HEK293 (cell line): ENCODE results near the gene TLE4.

ENCODE experiments used
- CTCF ChIA-PET: fragments of 350-600 bp; formaldehyde crosslinking; extraction: SDS; loops from one replicate; lab custom pipeline; 2021; ENCODE audit warnings: antibody characterized with exemption; lab: Yijun Ruan, JAX
- POLR2A ChIA-PET: fragments of 300-600 bp; formaldehyde crosslinking; extraction: SDS; loops from one replicate; lab custom pipeline; 2020; ENCODE audit warnings: antibody characterized with exemption, inconsistent platforms; lab: Yijun Ruan, JAX
- H3K27ac ChIP-seq: fragments of 200-500 bp; sonication (Bioruptor generic); 2 replicates; pipeline ENCODE4 v1.5.1; 2014; ENCODE audit warnings: low read depth, low read length, control low read depth, inconsistent platforms; ENCODE audit errors: extremely low read depth
- H3K36me3 ChIP-seq, 2 experiments: fragments of 200-500 bp in 1 of 2; sonication (Bioruptor generic) in 1 of 2; 1 replicate in 1 of 2; 2 replicates in 1 of 2; pipeline ENCODE4 v1.5.1; 2014 to 2017; ENCODE audit warnings: inconsistent platforms in 2 of 2, low read length in 2 of 2; ENCODE audit not compliant: control insufficient read depth in 2 of 2, insufficient read depth in 1 of 2
- H3K4me1 ChIP-seq: fragments of 200-500 bp; sonication (Bioruptor generic); 2 replicates; pipeline ENCODE4 v1.5.1; 2014; ENCODE audit warnings: mild to moderate bottlenecking, low read length, inconsistent platforms; ENCODE audit not compliant: control insufficient read depth, insufficient read depth
- H3K4me3 ChIP-seq: 2 replicates; pipeline ENCODE4 v1.5.1; 2011; ENCODE audit warnings: low read depth, mild to moderate bottlenecking, control low read depth, low read length, moderate library complexity
- H3K9me3 ChIP-seq: fragments of 200-500 bp; sonication (Bioruptor generic); 2 replicates; pipeline ENCODE4 v1.5.1; 2014; ENCODE audit warnings: low read depth, low read length, inconsistent platforms; ENCODE audit not compliant: control insufficient read depth, insufficient read depth
- AEBP2 ChIP-seq: fragments of 450-650 bp; formaldehyde crosslinking; IDR thresholded peaks from 2 replicates; pipeline ENCODE4 v1.5.1; 2016; ENCODE audit warnings: missing biosample characterization, missing genetic modification characterization, borderline replicate concordance
- GLI4 ChIP-seq: fragments of 450-650 bp; formaldehyde crosslinking; IDR thresholded peaks from 2 replicates; pipeline ENCODE4 v1.5.1; 2016; ENCODE audit warnings: missing biosample characterization, missing genetic modification characterization
- HIC1 ChIP-seq: fragments of 450-650 bp; formaldehyde crosslinking; IDR thresholded peaks from 2 replicates; pipeline ENCODE4 v1.5.1; 2016; ENCODE audit warnings: missing biosample characterization, missing genetic modification characterization
- KLF1 ChIP-seq: fragments of 450-650 bp; formaldehyde crosslinking; IDR thresholded peaks from 2 replicates; pipeline ENCODE4 v1.5.1; 2016; ENCODE audit warnings: missing biosample characterization, missing genetic modification characterization
- MYNN ChIP-seq: fragments of 450-650 bp; formaldehyde crosslinking; IDR thresholded peaks from 2 replicates; pipeline ENCODE4 v1.5.1; 2016; ENCODE audit warnings: missing biosample characterization, missing genetic modification characterization, borderline replicate concordance
- REPIN1 ChIP-seq: fragments of 450-650 bp; formaldehyde crosslinking; IDR thresholded peaks from 2 replicates; pipeline ENCODE4 v1.5.1; 2017; ENCODE audit warnings: missing biosample characterization, missing genetic modification characterization, low read depth
- SCRT1 ChIP-seq: fragments of 450-650 bp; formaldehyde crosslinking; IDR thresholded peaks from 2 replicates; pipeline ENCODE4 v1.5.1; 2016; ENCODE audit warnings: missing biosample characterization, missing genetic modification characterization, borderline replicate concordance
- SCRT2 ChIP-seq: fragments of 450-650 bp; formaldehyde crosslinking; IDR thresholded peaks from 2 replicates; pipeline ENCODE4 v1.5.1; 2016; ENCODE audit warnings: missing biosample characterization, missing genetic modification characterization
- SP7 ChIP-seq: fragments of 450-650 bp; formaldehyde crosslinking; IDR thresholded peaks from 2 replicates; pipeline ENCODE4 v1.5.1; 2016; ENCODE audit warnings: missing biosample characterization, missing genetic modification characterization
- TCF7L2 ChIP-seq: IDR thresholded peaks from 2 replicates; pipeline ENCODE4 v1.6.1; 2011; ENCODE audit warnings: low read depth, mild to moderate bottlenecking, inconsistent platforms, low read length, moderate library complexity, borderline replicate concordance
- ZBTB21 ChIP-seq: fragments of 450-650 bp; formaldehyde crosslinking; IDR thresholded peaks from 2 replicates; pipeline ENCODE4 v1.5.1; 2017; ENCODE audit warnings: missing biosample characterization, missing genetic modification characterization
- ZNF10 ChIP-seq: fragments of 450-650 bp; formaldehyde crosslinking; IDR thresholded peaks from 2 replicates; pipeline ENCODE4 v1.5.1; 2017; ENCODE audit warnings: missing biosample characterization, missing genetic modification characterization
- ZNF121 ChIP-seq: fragments of 450-650 bp; formaldehyde crosslinking; IDR thresholded peaks from 2 replicates; pipeline ENCODE4 v1.5.1; 2016; ENCODE audit warnings: missing biosample characterization, missing genetic modification characterization
- ZNF16 ChIP-seq: fragments of 450-650 bp; formaldehyde crosslinking; IDR thresholded peaks from 2 replicates; pipeline ENCODE4 v1.5.1; 2016; ENCODE audit warnings: low read depth, missing biosample characterization, missing genetic modification characterization
- ZNF202 ChIP-seq: fragments of 450-650 bp; formaldehyde crosslinking; IDR thresholded peaks from 2 replicates; pipeline ENCODE4 v1.5.1; 2016; ENCODE audit warnings: missing biosample characterization, missing genetic modification characterization, borderline replicate concordance
- ZNF223 ChIP-seq: fragments of 450-650 bp; formaldehyde crosslinking; IDR thresholded peaks from 2 replicates; pipeline ENCODE4 v1.5.1; 2016; ENCODE audit warnings: missing biosample characterization, missing genetic modification characterization
- ZNF398 ChIP-seq: fragments of 450-650 bp; formaldehyde crosslinking; IDR thresholded peaks from 2 replicates; pipeline ENCODE4 v1.5.1; 2017; ENCODE audit warnings: missing biosample characterization, missing genetic modification characterization
- ZNF514 ChIP-seq: fragments of 450-650 bp; formaldehyde crosslinking; IDR thresholded peaks from 2 replicates; pipeline ENCODE4 v1.5.1; 2016; ENCODE audit warnings: missing biosample characterization, missing genetic modification characterization
- ZNF555 ChIP-seq: fragments of 450-650 bp; formaldehyde crosslinking; conservative IDR thresholded peaks from 2 replicates; pipeline ENCODE4 v1.5.1; 2017; ENCODE audit warnings: missing biosample characterization, mild to moderate bottlenecking, missing genetic modification characterization, inconsistent platforms
- ZNF571 ChIP-seq: fragments of 450-650 bp; formaldehyde crosslinking; IDR thresholded peaks from 2 replicates; pipeline ENCODE4 v1.5.0; 2017; ENCODE audit warnings: missing biosample characterization, missing genetic modification characterization
- ZNF626 ChIP-seq: fragments of 450-650 bp; sonication (Bioruptor Pico); formaldehyde crosslinking; IDR thresholded peaks from 2 replicates; pipeline ENCODE4 v1.5.1; 2018; ENCODE audit warnings: missing biosample characterization, missing genetic modification characterization, inconsistent platforms
- ZNF692 ChIP-seq: fragments of 450-650 bp; formaldehyde crosslinking; IDR thresholded peaks from 2 replicates; pipeline ENCODE4 v1.5.1; 2016; ENCODE audit warnings: missing biosample characterization, missing genetic modification characterization
- ZNF785 ChIP-seq: fragments of 450-650 bp; formaldehyde crosslinking; IDR thresholded peaks from 2 replicates; pipeline ENCODE4 v1.5.1; 2016; ENCODE audit warnings: missing biosample characterization, missing genetic modification characterization
- TF ChIP-seq, protein P1 (sequence below): sonication (generic); formaldehyde crosslinking; IDR thresholded peaks from 2 replicates; pipeline ENCODE4 v1.8.1; 2022; ENCODE audit warnings: mild to moderate bottlenecking, moderate library complexity, missing genetic modification reagents

The TLE4 gene

DNA sequence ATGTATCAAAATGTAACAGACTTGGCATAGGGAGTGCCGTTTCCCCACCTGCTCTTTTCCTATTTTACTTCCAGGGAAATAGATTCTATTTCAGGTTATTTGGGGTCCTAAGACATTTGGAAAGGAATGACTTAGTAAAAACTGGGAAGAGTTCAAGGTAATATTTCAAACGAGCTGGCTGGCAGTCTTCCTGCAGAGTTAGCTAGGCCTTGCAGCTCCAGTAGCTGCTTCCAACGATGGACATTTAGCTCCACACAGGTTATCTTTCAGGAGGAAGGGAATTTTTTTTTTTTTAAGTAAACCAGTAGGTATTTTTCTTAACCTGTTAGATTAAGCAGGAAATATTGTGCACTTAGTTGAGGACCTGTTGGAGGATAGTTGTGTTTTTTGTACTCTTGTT, 45.2 kb downstream of the TLE4 start:
- Histone ChIP-seq H3K4me3 (no peak overlapping the region), H3K36me3 (peaks cover 0 to 38% of the 10 kb centered on the region in 2 experiments; a peak in 1 of 3 replicates), H3K4me1 (no peaks in the 10 kb centered on the region), H3K27ac (no peak overlapping the region), H3K9me3 (no peaks in the 10 kb centered on the region)
- ChIA-PET CTCF (interaction anchor here (0.6 kb wide), 1 partner anchor 51 kb away, joined by 5 read pairs; no protein-coding TSS in a partner anchor), POLR2A (no interaction called here)
- TF ChIP-seq ZNF692 (no peak), ZNF10 (tag by site-specific recombination) (no peak), SP7 (tag by site-specific recombination) (no peak), ZNF785 (no peak), ZNF571 (tag by site-specific recombination) (no peak), ZNF555 (tag by site-specific recombination) (no peak), ZNF514 (tag by site-specific recombination) (no peak)

DNA sequence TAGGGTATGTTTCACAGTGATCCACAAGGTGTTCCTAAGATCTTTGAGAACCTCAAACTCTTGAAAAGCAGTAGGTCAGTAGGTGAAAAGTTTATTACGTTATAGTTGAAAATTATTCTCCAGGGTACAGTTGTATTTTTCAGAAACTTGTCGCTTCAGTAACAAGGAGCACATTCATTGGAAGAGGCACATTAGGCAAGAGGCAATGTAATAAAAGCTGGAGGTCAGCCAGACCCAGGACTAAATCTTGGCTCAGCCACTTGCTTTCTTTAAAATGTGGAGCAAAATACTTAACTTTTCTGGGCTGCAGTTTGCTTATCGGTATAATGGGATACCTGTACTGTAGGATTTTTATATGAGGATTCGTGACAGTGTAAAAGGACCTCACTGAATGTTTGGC, 45.6 kb downstream of the TLE4 start:
- TF ChIP-seq SCRT2 (tag by site-specific recombination) (peak; percentile 61), ZNF202 (tag by site-specific recombination) (no peak), ZNF626 (tag by site-specific recombination) (no peak), TCF7L2 (0 out of 2 replicates have a peak, but pooled peaks have one; percentile 12), ZNF398 (no peak), REPIN1 (tag by site-specific recombination) (no peak), GLI4 (tag by site-specific recombination) (no peak), SCRT1 (0 out of 2 replicates have a peak, but pooled peaks have one; percentile 17), KLF1 (tag by site-specific recombination) (no peak), ZNF16 (tag by site-specific recombination) (no peak), ZNF223 (tag by site-specific recombination) (no peak), ZNF121 (tag by site-specific recombination) (no peak)
- CTCF ChIA-PET = interaction anchor here (0.6 kb wide), 1 partner anchor 282 kb away, joined by 4 read pairs; no protein-coding TSS in a partner anchor
- Histone ChIP-seq H3K36me3 (peaks cover 0 to 38% of the 10 kb centered on the region in 2 experiments; a peak in 1 of 3 replicates), H3K4me3 (no peak overlapping the region), H3K27ac (no peak overlapping the region), H3K9me3 (no peaks in the 10 kb centered on the region), H3K4me1 (no peaks in the 10 kb centered on the region)
- POLR2A ChIA-PET = interaction anchor here (0.7 to 1.0 kb wide), 2 partner anchors 18 to 46 kb away, joined by 3 to 4 read pairs; partner anchors contain the start of gene TLE4

DNA sequence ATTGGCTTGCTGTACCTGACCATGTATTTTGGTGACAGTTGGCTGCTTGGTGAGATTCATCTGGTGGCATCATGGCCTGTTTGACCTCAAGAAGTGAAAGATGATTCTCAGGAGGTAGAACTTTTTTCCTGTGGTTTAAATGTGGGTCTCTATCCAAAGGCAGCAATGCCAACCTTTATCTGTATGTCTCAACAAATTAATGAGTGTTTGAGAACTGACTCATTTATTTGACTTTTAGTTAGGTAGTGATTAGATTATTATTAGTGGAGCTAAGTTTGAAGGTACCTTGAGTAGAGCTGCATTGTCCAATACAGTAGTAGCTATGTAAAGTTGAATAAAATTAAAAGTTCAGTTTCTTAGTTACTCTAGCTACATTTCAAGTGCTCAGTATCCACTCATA, 48.2 kb downstream of the TLE4 start:
- H3K4me3 ChIP-seq = no peak overlapping the region
- H3K4me1 ChIP-seq = no peaks in the 10 kb centered on the region
- ChIA-PET CTCF (no interaction called here), POLR2A (no interaction called here)
- no peaks in the 10 kb centered on the region for H3K9me3 ChIP-seq
- H3K36me3 ChIP-seq = peaks cover 0 to 22% of the 10 kb centered on the region in 2 experiments; a peak in 1 of 3 replicates
- H3K27ac ChIP-seq = no peak overlapping the region
- no peak for TF ChIP-seq MYNN
- no peak for TF ChIP-seq ZBTB21 (tag by site-specific recombination)
- TF ChIP-seq ZNF514 (tag by site-specific recombination) = no peak
- TF ChIP-seq, protein P1, sequence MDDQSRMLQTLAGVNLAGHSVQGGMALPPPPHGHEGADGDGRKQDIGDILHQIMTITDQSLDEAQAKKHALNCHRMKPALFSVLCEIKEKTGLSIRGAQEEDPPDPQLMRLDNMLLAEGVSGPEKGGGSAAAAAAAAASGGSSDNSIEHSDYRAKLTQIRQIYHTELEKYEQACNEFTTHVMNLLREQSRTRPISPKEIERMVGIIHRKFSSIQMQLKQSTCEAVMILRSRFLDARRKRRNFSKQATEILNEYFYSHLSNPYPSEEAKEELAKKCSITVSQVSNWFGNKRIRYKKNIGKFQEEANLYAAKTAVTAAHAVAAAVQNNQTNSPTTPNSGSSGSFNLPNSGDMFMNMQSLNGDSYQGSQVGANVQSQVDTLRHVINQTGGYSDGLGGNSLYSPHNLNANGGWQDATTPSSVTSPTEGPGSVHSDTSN = no peak
- no peak for TF ChIP-seq AEBP2
- no peak for TF ChIP-seq HIC1
